Measurements from ENCODE around the gene CFAP299. TPM values are rescaled to one million over a fixed set of nuclear protein-coding genes. Genes with fewer than 3 reads are reported as not detected.
A peak's percentile ranks its signal among the peaks of the same experiment; 100 is the strongest.

The CFAP299 gene
- total and polyA plus RNA-seq, 9 of the 15 experiments (the other 6 are each of a cell fraction or from before 2014, with no cell fraction given): 0.09 to 3.0 (median 0.76) TPM

- no peak for TF ChIP-seq CBFB (CRISPR knock-in tag; IDR thresholded peaks at IDR 0.05)
- TF ChIP-seq BCL6 (CRISPR knock-in tag; IDR thresholded peaks at IDR 0.05): no peak
- TF ChIP-seq, protein P1, sequence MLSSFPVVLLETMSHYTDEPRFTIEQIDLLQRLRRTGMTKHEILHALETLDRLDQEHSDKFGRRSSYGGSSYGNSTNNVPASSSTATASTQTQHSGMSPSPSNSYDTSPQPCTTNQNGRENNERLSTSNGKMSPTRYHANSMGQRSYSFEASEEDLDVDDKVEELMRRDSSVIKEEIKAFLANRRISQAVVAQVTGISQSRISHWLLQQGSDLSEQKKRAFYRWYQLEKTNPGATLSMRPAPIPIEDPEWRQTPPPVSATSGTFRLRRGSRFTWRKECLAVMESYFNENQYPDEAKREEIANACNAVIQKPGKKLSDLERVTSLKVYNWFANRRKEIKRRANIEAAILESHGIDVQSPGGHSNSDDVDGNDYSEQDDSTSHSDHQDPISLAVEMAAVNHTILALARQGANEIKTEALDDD (IDR thresholded peaks at IDR 0.05): no peak
- TF ChIP-seq SAFB (IDR thresholded peaks at IDR 0.05; ENCODE audit: borderline replicate concordance, low read depth, low read length): no peak
- TF ChIP-seq HIVEP1 (CRISPR knock-in tag; IDR thresholded peaks at IDR 0.05): no peak
- no peak for TF ChIP-seq MAFF (IDR thresholded peaks at IDR 0.05; ENCODE audit: low read length)
- no peak for TF ChIP-seq JUN (IDR thresholded peaks at IDR 0.05; ENCODE audit: borderline replicate concordance, low read depth, low read length)
- no peak for TF ChIP-seq JUN (CRISPR knock-in tag; IDR thresholded peaks at IDR 0.05; ENCODE audit: borderline replicate concordance)
- TF ChIP-seq MAFK (IDR thresholded peaks at IDR 0.05; ENCODE audit: low read length): peak; percentile 63; the same call in 1 of the 2 replicates
- TF ChIP-seq NCOA2 (IDR thresholded peaks at IDR 0.05; ENCODE audit: partially characterized antibody in 2 of 2): no peak
- TF ChIP-seq ZNF217 (CRISPR knock-in tag; IDR thresholded peaks at IDR 0.05): no peak
- TF ChIP-seq CEBPB (tag; IDR thresholded peaks at IDR 0.05): peak; percentile 82
- TF ChIP-seq SOX6 (IDR thresholded peaks at IDR 0.05): peak; percentile 76
- TF ChIP-seq TCF7L2 (IDR thresholded peaks at IDR 0.05; ENCODE audit: low read depth, low read length): no peak
- no peak for TF ChIP-seq ZNF444 (CRISPR knock-in tag; IDR thresholded peaks at IDR 0.05)
- TF ChIP-seq ILF3 (IDR thresholded peaks at IDR 0.05; ENCODE audit: borderline replicate concordance): no peak
- peak; percentile 46; the same call in 1 of the 2 replicates for TF ChIP-seq DPF2 (IDR thresholded peaks at IDR 0.05)
- no peak for TF ChIP-seq CSDE1 (IDR thresholded peaks at IDR 0.05)
- no peak for TF ChIP-seq RBM14 (IDR thresholded peaks at IDR 0.05; ENCODE audit: borderline replicate concordance, insufficient read depth, low read depth, low read length)
- TF ChIP-seq KDM1A (IDR thresholded peaks at IDR 0.05): 0 out of 4 replicates have a peak, but pooled peaks of 1 of the 2 experiments have one; percentile 18
- no peak for TF ChIP-seq ZNF282 (CRISPR knock-in tag; IDR thresholded peaks at IDR 0.05)
- 0 out of 2 replicates have a peak, but pooled peaks have one; percentile 27 for TF ChIP-seq ZBTB12 (CRISPR knock-in tag; IDR thresholded peaks at IDR 0.05)
- TF ChIP-seq ETV6 (IDR thresholded peaks at IDR 0.05; ENCODE audit: borderline replicate concordance in 1 of 2, low read depth in 2 of 2, low read length in 1 of 2): no peak
- no peak for TF ChIP-seq ETV6 (CRISPR knock-in tag; IDR thresholded peaks at IDR 0.05; ENCODE audit: borderline replicate concordance)
- TF ChIP-seq ZNF79 (CRISPR knock-in tag; IDR thresholded peaks at IDR 0.05; ENCODE audit: low read depth): no peak
- TF ChIP-seq ZBTB26 (CRISPR knock-in tag; IDR thresholded peaks at IDR 0.05): no peak
- TF ChIP-seq ZNF584 (CRISPR knock-in tag; IDR thresholded peaks at IDR 0.05; ENCODE audit: low read depth): peak; percentile 85; the same call in 1 of the 2 replicates
- TF ChIP-seq, protein P2, sequence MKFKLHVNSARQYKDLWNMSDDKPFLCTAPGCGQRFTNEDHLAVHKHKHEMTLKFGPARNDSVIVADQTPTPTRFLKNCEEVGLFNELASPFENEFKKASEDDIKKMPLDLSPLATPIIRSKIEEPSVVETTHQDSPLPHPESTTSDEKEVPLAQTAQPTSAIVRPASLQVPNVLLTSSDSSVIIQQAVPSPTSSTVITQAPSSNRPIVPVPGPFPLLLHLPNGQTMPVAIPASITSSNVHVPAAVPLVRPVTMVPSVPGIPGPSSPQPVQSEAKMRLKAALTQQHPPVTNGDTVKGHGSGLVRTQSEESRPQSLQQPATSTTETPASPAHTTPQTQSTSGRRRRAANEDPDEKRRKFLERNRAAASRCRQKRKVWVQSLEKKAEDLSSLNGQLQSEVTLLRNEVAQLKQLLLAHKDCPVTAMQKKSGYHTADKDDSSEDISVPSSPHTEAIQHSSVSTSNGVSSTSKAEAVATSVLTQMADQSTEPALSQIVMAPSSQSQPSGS (CRISPR knock-in tag; IDR thresholded peaks at IDR 0.05): no peak
- TF ChIP-seq HDAC8 (tag; IDR thresholded peaks at IDR 0.05): no peak
These were observed 88.7 kb downstream of the CFAP299 start (continued) for GRCh38 chr4:80424225-80424581.

Measured in K562 (cell line).